Esophagus (tissue), 2 donors: Measurements from ENCODE around the gene DUSP11. TPM values are rescaled to one million over a fixed set of nuclear protein-coding genes. Genes with fewer than 3 reads are reported as not detected.

Source experiments
- H3K27ac ChIP-seq, 2 donors: one replicate each; pipeline ENCODE4 v1.5.1; 2013; ENCODE audit warnings: low read depth in 2 of 2, mild to moderate bottlenecking in 2 of 2, inconsistent platforms in 1 of 2, low read length in 1 of 2, moderate library complexity in 1 of 2
- H3K27me3 ChIP-seq, 2 donors: one replicate each; pipeline ENCODE4 v1.6.1; 2013; ENCODE audit warnings: low read length in 2 of 2, control low read depth in 1 of 2, mild to moderate bottlenecking in 1 of 2; ENCODE audit not compliant: insufficient read depth in 2 of 2, control insufficient read depth in 1 of 2
- H3K36me3 ChIP-seq, 2 donors: one replicate each; pipeline ENCODE4 v1.6.1; 2013; ENCODE audit warnings: low read length in 1 of 2; ENCODE audit not compliant: control insufficient read depth in 2 of 2, insufficient read depth in 2 of 2
- H3K4me1 ChIP-seq, 2 donors: one replicate each; pipeline ENCODE4 v1.6.1; 2013; ENCODE audit warnings: low read length in 1 of 2; ENCODE audit not compliant: control insufficient read depth in 2 of 2, insufficient read depth in 2 of 2
- H3K4me3 ChIP-seq, 2 donors: one replicate each; pipeline ENCODE4 v1.5.1; 2013; ENCODE audit warnings: low read length in 2 of 2, mild to moderate bottlenecking in 2 of 2, low read depth in 1 of 2, moderate library complexity in 1 of 2
- H3K9me3 ChIP-seq, 2 donors: one replicate each; pipeline ENCODE4 v1.6.1; 2013; ENCODE audit warnings: mild to moderate bottlenecking in 2 of 2, low read depth in 1 of 2, low read length in 1 of 2, moderate library complexity in 1 of 2; ENCODE audit not compliant: control insufficient read depth in 2 of 2, insufficient read depth in 1 of 2
- WGBS, 2 donors: extraction: QIAGEN DNeasy Blood & Tissue Kit; methylation state at CpG; one replicate each; pipeline ENCODE4 v1.1.7; 2013; 5-methylcytosine and 5-hydroxymethylcytosine counted together
- polyA plus RNA-seq, 2 donors: library from polyadenylated mRNA; stranded (reverse); fragments of 200-250 nt; gene quantifications; one replicate each; pipeline ENCODE4 v1.2.3, GENCODE V29; 2013
- donor health status: healthy with polysubstance abuse.
- donor health status: Bipolar disorder and iron deficiency.

Gene DUSP11
- polyA plus RNA-seq: 10 to 100 TPM; 25.5 to 27.0 TPM

DNA sequence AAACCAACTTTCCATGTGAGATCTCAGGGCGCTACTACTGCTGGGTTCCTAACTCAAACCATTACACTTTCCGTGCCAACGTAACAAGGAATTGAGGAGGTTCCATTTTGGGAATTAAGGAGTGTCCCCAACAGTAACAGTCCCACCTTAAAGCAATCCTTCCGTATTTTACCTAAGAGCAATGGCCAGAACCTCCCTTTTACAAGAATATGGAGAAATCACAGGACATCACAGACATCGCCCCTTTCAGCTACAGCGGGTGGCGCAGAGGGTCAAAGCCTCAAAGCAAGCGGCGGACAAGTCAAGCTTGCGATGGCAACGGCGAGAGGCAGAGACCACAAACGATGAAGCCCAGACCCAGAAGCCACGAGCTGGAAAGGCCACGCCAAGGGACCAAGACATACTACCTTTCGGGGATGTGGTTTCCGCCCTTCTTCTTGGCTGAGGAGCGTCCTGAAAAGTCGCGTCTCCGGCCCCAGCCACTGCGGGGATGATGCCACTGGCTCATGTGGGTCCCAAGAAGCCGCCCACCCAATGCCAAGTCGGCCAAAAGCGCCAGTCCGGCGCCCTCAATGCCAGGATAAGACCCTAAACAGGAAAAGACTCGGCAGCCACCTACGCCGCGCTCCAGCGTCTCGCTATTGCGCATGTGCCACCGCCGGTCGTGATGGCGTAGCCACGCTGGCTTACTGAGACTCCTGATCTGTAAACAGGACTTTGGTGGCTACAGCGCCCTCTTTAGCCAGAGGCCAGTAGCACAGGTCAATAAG, at the start of gene DUSP11:
Gene DUSP11 (minus strand): TSS at position 637 of the 770 bp plus-strand sequence. CDS start 129 bp downstream, at position 508.
- Histone ChIP-seq H3K27me3 (no peaks in the 10 kb centered on the region), H3K4me1 (peaks cover 0 to 3% of the 10 kb centered on the region in 2 donors), H3K27ac (peak within 1 kb of the TSS; percentile 88 to 94), H3K36me3 (peaks cover 0 to 3% of the 10 kb centered on the region in 2 donors), H3K4me3 (peak within 1 kb of the TSS; percentile 88 to 94), H3K9me3 (no peaks in the 10 kb centered on the region)
- WGBS, 2 donors: 0 to 1% methylated on average over 40 of the region's 40 CpGs

DNA sequence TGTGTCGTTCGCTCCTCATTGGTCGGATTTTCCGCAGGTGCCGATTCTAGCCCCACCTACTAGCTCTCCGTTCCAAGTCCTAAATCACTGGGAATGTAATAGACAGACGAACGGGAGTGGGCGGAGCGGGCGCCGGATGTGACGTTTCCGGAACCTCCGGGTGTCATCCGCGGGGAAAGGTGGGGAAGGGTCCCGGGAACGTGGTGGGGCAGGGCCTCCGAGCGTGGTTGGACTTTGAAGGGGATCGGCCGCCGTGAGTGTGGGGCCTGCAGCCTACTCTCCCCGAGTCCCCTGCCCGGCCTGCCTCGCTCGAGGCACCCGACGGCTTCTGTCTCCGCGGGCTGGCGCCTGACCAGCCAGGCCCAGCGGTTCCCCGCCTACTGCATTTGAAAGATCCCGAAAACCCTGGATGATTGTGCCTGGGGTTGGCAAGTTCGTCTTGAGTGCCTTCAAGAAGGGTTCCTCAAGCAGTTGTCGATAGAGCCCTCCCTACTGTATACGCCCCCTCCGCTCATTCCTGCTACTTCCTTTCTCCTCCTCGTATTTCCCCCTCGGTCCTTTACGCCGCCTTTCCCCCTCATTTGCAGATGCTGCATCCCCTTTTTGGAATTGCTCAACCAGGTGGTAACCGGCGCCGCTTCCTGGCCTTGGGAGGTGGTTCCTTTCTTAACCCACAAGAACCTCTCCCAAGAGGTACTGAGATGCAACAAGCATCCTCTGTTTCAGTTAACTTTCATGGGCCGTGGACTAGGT, 49.1 kb upstream of the DUSP11 start, which contains the start of gene STAMBP:
Gene STAMBP (plus strand): TSS at position 144 of the 753 bp plus-strand sequence. CDS start 1,896 bp downstream, outside the sequence.
- Histone ChIP-seq H3K4me3 (peak within 1 kb of the TSS; percentile 79 to 89), H3K27me3 (no peaks in the 10 kb centered on the region), H3K4me1 (peaks cover 0 to 2% of the 10 kb centered on the region in 2 donors), H3K27ac (peak within 1 kb of the TSS; percentile 93 to 99), H3K36me3 (peaks cover 0 to 3% of the 10 kb centered on the region in 2 donors), H3K9me3 (no peaks in the 10 kb centered on the region)
- WGBS, 2 donors: 0 to 1% methylated on average over 42 to 48 of the region's 48 CpGs

- peaks cover 0 to under 1% of the 10 kb centered on the region in 2 donors for H3K36me3 ChIP-seq
- peaks cover 0 to 2% of the 10 kb centered on the region in 2 donors for H3K4me1 ChIP-seq
- peak overlapping the region in 1 of 2 donors; percentile 89 for H3K4me3 ChIP-seq
- WGBS, 2 donors: 64 to 65% methylated on average over 4 of the region's 4 CpGs
- no peaks in the 10 kb centered on the region for H3K27me3 ChIP-seq
- H3K9me3 ChIP-seq: no peaks in the 10 kb centered on the region
- H3K27ac ChIP-seq: peak overlapping the region in 1 of 2 donors; percentile 99
Observed at GRCh38 chr2:73828389-73828817, 48.5 kb upstream of the DUSP11 start.

DNA sequence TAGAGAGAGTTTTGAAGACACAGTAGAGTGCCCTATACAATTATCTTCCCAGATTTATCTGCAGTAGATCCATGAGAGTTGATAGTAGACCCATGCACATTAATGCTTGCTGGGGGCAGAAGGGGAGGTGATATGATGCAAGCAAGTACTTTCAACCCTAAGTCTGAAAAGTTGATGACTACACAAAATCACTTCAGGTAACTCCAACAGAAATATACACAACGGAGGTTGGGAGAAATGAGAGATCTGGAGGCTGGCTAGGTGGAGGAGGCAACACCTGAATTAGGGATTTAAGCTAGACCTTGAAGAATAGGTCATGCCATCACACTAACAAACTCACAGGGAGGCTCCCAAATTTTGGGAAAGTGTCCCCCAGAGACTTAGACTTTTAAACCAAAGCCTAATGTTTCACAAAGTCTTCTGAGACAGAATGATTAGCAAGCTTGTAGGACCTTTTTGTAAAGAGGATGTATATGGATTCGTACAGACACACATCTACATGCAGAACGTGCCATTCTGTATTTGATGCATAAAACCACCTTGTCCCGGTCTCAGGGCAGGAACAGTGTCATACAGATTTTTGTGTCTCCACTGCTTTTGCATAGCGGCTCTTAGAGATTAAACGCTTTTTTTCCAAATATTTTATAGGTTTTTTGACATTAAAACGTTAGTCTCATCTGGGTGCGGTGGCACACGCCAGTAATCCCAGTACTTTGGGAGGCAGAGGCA, 47.9 kb upstream of the DUSP11 start:
- Histone ChIP-seq H3K27ac (no peak overlapping the region), H3K4me1 (peaks cover 0 to 2% of the 10 kb centered on the region in 2 donors), H3K36me3 (no peaks in the 10 kb centered on the region), H3K4me3 (no peak overlapping the region), H3K9me3 (no peaks in the 10 kb centered on the region), H3K27me3 (no peaks in the 10 kb centered on the region)
- WGBS, 2 donors: 81 to 83% methylated on average over 9 of the region's 9 CpGs

DNA sequence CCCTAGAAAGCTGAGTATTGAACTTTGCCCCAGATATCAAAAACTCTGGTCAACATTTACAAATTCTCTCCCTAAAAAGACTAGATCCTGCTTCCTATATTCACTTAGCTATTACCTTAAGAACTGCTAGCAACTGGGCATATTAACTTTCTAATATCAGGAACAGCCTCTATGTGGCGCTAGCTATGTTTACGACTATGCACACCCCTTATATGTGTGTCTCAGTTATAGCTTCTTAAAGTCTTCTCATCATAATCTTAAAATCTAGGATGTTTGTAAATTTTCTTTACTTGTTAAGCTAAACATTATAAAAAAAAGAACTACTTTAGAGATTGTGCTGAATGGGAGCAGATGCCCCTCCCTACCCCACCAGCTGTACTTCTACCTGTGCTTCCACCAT, 47.1 kb upstream of the DUSP11 start:
- Histone ChIP-seq H3K4me3 (no peak overlapping the region), H3K27me3 (no peaks in the 10 kb centered on the region), H3K27ac (no peak overlapping the region), H3K9me3 (no peaks in the 10 kb centered on the region), H3K4me1 (no peaks in the 10 kb centered on the region), H3K36me3 (no peaks in the 10 kb centered on the region)
- 32 to 39% methylated on average over 2 of the region's 2 CpGs for WGBS, 2 donors

GRCh38 chr2:73825408-73825807, 45.5 kb upstream of the DUSP11 start:
- H3K27me3 ChIP-seq: no peaks in the 10 kb centered on the region
- no peaks in the 10 kb centered on the region for H3K36me3 ChIP-seq
- H3K4me3 ChIP-seq: no peak overlapping the region
- no peaks in the 10 kb centered on the region for H3K9me3 ChIP-seq
- WGBS, 2 donors: 72 to 75% methylated on average over 4 of the region's 4 CpGs
- H3K27ac ChIP-seq: no peak overlapping the region
- H3K4me1 ChIP-seq: no peaks in the 10 kb centered on the region

- no peaks in the 10 kb centered on the region for H3K27me3 ChIP-seq
- no peak overlapping the region for H3K27ac ChIP-seq
- no peaks in the 10 kb centered on the region for H3K9me3 ChIP-seq
- H3K4me1 ChIP-seq: no peaks in the 10 kb centered on the region
- no peak overlapping the region for H3K4me3 ChIP-seq
- WGBS, 2 donors: 9% methylated on average over 3 of the region's 3 CpGs
- H3K36me3 ChIP-seq: no peaks in the 10 kb centered on the region
Observed at GRCh38 chr2:73823916-73824523, 44.1 kb upstream of the DUSP11 start.

- Histone ChIP-seq H3K27ac (no peak overlapping the region), H3K4me3 (no peak overlapping the region), H3K9me3 (no peaks in the 10 kb centered on the region), H3K36me3 (no peaks in the 10 kb centered on the region), H3K27me3 (no peaks in the 10 kb centered on the region), H3K4me1 (no peaks in the 10 kb centered on the region)
- 32 to 37% methylated on average over 2 of the region's 2 CpGs for WGBS, 2 donors
Observed at GRCh38 chr2:73823416-73823815, 43.5 kb upstream of the DUSP11 start.

GRCh38 chr2:73822991-73823390, 43.1 kb upstream of the DUSP11 start:
- no peak overlapping the region for H3K27ac ChIP-seq
- WGBS, 2 donors: 75 to 81% methylated on average over 2 of the region's 2 CpGs

More at GRCh38 chr2:73822991-73823390, 43.1 kb upstream of the DUSP11 start:
- H3K9me3 ChIP-seq: no peaks in the 10 kb centered on the region
- H3K36me3 ChIP-seq: no peaks in the 10 kb centered on the region
- H3K4me1 ChIP-seq: no peaks in the 10 kb centered on the region
- no peaks in the 10 kb centered on the region for H3K27me3 ChIP-seq
- no peak overlapping the region for H3K4me3 ChIP-seq
